Peyer's patch (tissue), 4 donors: ENCODE measurements around the gene KATNAL1.

Source experiments
- POLR2A ChIP-seq, 2 donors: fragments of 450-650 bp; IDR thresholded peaks; one replicate each; pipeline ENCODE4 v1.5.1; 2017; ENCODE audit warnings: antibody characterized with exemption in 2 of 2, mild to moderate bottlenecking in 2 of 2, moderate library complexity in 2 of 2
- TF ChIP-seq, protein P1 (sequence below), 6 experiments: fragments of 450-650 bp in 4 of 6; fragments of 200-600 bp in 2 of 6; sonication (generic) in 1 of 6; IDR thresholded peaks; one replicate each; pipeline ENCODE4 v1.5.1; 2017 to 2019; ENCODE audit warnings: antibody characterized with exemption in 6 of 6, mild to moderate bottlenecking in 3 of 6, moderate library complexity in 1 of 6

DNA sequence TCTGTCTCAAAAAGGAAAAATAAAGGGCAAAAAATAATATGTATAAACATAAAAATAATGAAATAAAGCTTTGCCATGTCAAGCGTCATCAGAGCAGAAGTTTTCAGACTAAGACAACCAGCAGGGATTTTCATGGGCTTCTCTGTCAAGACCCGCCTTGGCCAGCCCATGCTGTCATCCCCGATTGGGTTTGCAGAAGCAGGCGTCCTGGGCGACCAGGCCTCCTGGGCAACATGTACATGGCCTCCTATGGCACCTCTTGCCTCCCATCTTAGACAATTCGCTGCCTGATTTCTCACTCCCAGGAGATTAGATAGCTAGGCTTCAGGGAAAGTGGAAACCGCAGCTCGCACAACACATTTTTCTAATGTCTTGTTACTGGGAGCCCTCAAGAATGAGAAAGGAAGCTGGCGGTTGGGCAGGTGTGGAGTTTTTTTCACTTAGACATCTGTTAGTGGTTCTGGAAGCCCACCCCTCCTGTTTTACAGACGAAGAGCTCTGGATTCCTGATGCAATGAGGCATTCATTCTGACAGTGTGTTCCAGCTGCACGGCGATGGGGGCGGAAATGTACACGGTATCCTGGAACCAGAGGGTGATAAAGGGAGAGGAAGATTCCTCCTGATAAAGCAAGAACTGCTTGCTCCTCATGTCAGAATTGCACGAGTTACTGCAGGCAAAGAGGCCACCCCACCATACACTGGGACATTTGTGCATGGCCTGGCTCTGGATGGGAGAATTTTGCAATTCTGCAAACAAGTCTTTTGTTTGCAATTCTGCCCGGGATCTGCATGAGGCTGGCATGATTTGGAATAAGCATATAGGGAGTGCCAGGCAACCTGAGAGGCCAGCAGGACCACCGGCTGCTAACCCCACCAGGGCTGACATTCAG, 47.4 kb upstream of the KATNAL1 start:
- no peak for TF ChIP-seq POLR2A (IDR thresholded peaks at IDR 0.05)
- TF ChIP-seq, protein P1, sequence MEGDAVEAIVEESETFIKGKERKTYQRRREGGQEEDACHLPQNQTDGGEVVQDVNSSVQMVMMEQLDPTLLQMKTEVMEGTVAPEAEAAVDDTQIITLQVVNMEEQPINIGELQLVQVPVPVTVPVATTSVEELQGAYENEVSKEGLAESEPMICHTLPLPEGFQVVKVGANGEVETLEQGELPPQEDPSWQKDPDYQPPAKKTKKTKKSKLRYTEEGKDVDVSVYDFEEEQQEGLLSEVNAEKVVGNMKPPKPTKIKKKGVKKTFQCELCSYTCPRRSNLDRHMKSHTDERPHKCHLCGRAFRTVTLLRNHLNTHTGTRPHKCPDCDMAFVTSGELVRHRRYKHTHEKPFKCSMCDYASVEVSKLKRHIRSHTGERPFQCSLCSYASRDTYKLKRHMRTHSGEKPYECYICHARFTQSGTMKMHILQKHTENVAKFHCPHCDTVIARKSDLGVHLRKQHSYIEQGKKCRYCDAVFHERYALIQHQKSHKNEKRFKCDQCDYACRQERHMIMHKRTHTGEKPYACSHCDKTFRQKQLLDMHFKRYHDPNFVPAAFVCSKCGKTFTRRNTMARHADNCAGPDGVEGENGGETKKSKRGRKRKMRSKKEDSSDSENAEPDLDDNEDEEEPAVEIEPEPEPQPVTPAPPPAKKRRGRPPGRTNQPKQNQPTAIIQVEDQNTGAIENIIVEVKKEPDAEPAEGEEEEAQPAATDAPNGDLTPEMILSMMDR (IDR thresholded peaks at IDR 0.05): no peak
